GM18505 (cell line): ENCODE measurements around the gene TMEM74B.

Experiments
- ATAC-seq: cut with Tn5 transposase; IDR thresholded peaks from one replicate; pipeline ENCODE4 v1.9.1; 2021; ENCODE audit not compliant: unreplicated experiment
- POLR2A ChIP-seq: IDR thresholded peaks from 4 replicates; pipeline ENCODE4 v1.6.1; 2011; ENCODE audit warnings: borderline replicate concordance; ENCODE audit not compliant: insufficient read depth, insufficient read length; ENCODE audit errors: extremely low read depth

TMEM74B gene

GRCh38 chr20:1177680-1178079, 7.1 kb downstream of the TMEM74B start:
- TF ChIP-seq POLR2A, result no peak
- no peak for ATAC-seq

- TF ChIP-seq POLR2A, result no peak
- no peak for ATAC-seq
Measured at GRCh38 chr20:1174787-1175186, 10.0 kb downstream of the TMEM74B start.

- TF ChIP-seq POLR2A, result no peak
- ATAC-seq, result no peak
Measured at GRCh38 chr20:1173698-1174097, 11.1 kb downstream of the TMEM74B start.

- TF ChIP-seq POLR2A, result no peak
- ATAC-seq, result no peak
Measured at GRCh38 chr20:1171461-1172093, 13.2 kb downstream of the TMEM74B start.

- no peak for TF ChIP-seq POLR2A
Measured at GRCh38 chr20:1169224-1169623, 15.6 kb downstream of the TMEM74B start.

GRCh38 chr20:1166948-1167720, 17.6 kb downstream of the TMEM74B start:
- no peak for ATAC-seq
- TF ChIP-seq POLR2A, result no peak

More at GRCh38 chr20:1169224-1169623, 15.6 kb downstream of the TMEM74B start:
- ATAC-seq, result no peak

GRCh38 chr20:1165941-1166340, 18.8 kb downstream of the TMEM74B start:
- no peak for ATAC-seq
- TF ChIP-seq POLR2A, result no peak

- ATAC-seq, result no peak
- no peak for TF ChIP-seq POLR2A
Measured at GRCh38 chr20:1165521-1165920, 19.3 kb downstream of the TMEM74B start.

GRCh38 chr20:1164871-1165270, 19.9 kb downstream of the TMEM74B start:
- TF ChIP-seq POLR2A, result no peak
- no peak for ATAC-seq

GRCh38 chr20:1163653-1164052, 21.1 kb downstream of the TMEM74B start:
- no peak for ATAC-seq
- TF ChIP-seq POLR2A, result no peak

GRCh38 chr20:1163105-1163504, 21.7 kb downstream of the TMEM74B start:
- TF ChIP-seq POLR2A, result no peak
- ATAC-seq, result no peak

GRCh38 chr20:1160991-1161390, 23.8 kb downstream of the TMEM74B start:
- no peak for TF ChIP-seq POLR2A
- no peak for ATAC-seq

- no peak for TF ChIP-seq POLR2A
- no peak for ATAC-seq
Measured at GRCh38 chr20:1160496-1160895, 24.3 kb downstream of the TMEM74B start.

GRCh38 chr20:1155342-1155741, 29.4 kb downstream of the TMEM74B start:
- no peak for ATAC-seq
- TF ChIP-seq POLR2A, result no peak
